NCI-H2081 (cell line): ENCODE results near the gene NOTCH2.

Experiments used
- DNase-seq, 2 experiments: peaks; one replicate each; lab custom pipeline; 2025; lab: John Stamatoyannopoulos, UW

NOTCH2 gene

DNA sequence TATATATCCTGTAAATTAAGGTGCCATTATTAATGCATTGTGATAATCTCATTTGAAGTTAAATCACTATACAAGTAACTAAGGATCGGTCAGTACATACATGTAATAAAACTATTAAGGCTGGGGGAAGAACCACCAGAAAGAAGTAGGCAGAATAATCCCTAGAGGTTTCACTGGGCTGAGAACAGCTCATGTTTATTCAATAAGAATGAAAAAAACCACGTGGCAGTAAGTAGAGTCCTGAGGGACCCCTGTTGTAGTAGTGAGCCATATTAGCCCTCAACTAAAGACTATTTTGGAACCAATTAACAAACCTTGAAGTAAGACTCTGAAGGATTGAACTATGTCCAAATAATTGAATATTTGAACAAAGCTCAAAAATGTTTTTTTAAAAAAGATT lies 126.2 kb downstream of the NOTCH2 start:
- DNase-seq, result no peak

DNA sequence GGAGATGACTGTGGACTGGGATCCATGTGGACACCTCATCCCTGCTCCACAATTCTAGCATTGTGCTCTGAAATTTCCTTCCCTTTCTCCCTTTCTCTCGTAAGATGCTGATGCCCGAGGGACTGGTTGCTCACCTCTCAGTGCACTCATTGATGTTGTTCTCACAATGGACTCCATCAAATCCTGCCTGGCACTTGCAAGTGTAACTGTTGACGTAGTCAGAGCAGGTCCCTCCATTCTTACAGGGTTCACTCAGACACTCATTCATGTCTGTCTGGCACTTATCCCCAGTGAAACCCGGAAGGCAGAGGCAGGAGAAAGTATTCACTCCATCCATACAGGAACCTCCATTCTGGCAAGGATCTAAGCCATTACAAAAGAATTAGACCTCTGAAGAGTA lies 128.1 kb downstream of the NOTCH2 start:
- no peak for DNase-seq

DNA sequence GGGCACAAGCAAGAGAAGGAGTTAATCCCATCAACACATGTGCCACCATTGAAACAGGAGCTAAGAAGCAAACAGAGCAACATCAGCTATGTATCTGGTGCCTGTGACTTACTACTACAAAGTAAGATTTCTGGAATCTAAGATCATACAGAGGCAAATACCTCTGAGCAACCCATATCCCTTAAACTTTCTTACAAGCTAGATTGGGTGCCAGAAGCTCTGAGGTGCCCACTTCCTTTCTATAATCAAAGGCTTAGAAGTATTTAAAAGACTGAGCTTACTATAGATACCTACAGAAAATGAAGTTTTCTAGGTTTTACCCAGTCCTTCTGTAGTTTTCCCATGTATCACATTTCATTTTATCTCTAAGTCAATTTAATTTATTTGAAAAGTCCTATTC lies 128.8 kb downstream of the NOTCH2 start:
- DNase-seq, result no peak

DNA sequence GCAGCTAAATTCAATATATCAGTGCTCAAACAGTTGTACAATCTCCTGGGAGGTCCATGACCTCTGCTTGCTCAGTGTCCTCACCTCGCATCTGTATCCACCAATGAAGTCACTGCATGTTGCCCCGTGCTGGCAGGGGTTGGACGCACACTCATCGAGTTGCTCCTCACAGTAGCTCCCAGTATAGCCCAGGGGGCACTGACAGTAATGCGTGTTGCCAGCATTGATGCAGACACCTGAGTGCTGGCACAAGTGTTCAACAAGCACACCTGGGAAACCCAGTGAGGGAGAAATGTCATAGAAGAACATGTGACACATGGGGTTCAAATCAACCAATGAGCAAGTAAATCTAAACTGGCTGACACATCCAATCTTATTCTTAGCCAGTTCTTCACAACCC lies 132.3 kb downstream of the NOTCH2 start:
- DNase-seq, result no peak

DNA sequence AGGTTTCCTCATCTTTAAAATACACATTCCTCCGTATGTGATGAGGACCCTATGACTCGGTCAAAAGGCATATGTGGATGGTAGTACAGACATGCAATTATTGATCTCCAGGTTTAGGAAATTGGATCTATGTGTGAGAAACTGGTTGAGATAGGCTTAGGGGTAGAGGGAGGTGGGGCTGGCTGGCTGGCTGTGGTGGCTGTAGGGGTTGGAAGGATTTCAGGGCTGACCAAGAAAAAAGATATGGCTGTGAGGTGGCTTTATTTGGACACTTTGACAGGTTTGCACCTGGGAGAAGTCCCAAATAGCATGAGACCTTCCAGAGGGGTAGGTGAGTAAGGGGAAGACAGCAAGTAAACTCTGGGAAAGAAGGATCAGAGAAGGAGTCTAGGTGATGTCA lies 133.5 kb downstream of the NOTCH2 start:
- DNase-seq, result no peak

DNA sequence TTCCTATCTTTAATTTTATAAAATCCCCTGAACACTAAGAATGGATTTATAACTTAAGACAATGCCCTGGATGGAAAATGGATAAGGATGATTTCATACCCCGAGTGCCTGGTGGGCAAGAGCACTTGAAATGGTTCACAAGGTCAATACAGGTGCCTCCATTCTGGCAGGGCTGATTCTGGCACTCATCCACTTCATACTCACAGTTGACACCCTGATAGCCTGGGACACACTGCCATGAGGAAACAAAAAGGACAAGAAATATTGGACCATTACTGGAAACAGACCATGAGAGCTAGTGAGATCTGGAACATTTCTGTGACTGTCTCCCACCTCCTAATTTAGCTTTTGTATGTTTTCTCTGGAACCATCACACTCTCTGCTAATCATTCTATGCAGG lies 134.1 kb downstream of the NOTCH2 start:
- DNase-seq, result no peak

DNA sequence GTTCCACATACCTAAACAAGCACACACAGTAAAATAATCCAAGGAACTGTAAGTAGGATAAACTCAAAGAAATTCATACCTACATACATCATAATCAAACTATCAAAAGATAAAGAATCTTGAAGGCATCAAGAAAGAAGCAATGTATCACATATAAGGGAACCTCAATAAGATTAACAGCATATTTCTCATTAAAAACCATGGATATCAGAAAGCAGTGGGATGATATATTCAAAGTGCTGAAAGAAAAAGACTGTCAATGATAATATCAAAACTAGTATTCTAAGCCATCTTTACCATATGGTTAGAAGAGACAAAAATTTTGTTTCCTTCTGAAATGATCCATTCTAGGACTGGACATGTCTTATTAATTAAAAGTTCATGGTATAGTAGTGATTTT lies 136.1 kb downstream of the NOTCH2 start:
- no peak for DNase-seq

DNA sequence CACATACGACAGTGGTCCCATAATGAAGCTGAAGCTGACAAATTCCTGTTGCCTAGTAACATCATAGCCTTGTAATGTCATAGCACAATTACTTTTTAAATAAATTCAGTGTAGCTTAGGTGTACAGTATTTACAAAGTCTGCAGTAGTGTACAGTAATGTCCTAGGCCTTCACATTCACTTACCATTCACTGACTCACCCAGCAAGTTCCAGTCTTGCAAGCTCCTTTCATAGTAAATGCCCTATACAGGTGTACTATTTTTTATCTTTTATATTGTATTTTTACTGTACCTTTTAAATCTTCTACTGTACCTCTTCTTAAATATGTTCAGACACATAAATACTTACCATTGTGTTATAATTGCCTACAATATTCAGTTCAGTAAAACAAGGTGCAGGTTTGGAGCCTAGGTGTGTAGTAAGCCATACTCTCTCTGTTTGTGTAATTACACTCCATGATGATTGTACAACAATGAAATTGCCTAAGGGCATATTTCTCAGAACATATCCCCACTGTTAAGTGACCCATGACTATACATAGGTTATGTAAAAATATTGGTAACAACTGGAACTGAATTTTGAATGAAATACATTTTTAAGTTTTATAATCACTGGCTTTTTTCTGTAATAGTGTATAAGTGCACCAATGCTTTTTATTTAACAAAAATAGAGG lies 139.7 kb downstream of the NOTCH2 start:
- DNase-seq, result peak; percentile 0 to 25

DNA sequence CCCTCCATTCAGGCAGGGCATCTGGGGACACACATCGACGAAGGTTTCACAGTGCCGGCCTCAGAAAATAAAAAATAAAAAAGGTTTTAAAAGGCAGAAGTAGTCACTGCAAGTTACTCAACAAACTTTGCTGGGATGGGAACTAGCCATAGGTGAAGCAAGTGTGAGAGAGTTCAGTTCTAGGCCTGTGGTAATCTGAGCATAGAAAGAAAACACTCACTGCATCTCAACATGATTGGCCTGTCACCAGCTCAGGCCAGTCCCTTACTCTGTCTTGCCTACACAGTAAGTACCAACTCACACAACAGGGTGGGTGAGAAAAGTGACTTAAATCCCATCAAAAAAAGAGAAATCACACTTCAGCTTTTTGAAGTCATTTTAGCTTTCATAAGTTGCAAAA lies 142.9 kb downstream of the NOTCH2 start:
- no peak for DNase-seq

DNA sequence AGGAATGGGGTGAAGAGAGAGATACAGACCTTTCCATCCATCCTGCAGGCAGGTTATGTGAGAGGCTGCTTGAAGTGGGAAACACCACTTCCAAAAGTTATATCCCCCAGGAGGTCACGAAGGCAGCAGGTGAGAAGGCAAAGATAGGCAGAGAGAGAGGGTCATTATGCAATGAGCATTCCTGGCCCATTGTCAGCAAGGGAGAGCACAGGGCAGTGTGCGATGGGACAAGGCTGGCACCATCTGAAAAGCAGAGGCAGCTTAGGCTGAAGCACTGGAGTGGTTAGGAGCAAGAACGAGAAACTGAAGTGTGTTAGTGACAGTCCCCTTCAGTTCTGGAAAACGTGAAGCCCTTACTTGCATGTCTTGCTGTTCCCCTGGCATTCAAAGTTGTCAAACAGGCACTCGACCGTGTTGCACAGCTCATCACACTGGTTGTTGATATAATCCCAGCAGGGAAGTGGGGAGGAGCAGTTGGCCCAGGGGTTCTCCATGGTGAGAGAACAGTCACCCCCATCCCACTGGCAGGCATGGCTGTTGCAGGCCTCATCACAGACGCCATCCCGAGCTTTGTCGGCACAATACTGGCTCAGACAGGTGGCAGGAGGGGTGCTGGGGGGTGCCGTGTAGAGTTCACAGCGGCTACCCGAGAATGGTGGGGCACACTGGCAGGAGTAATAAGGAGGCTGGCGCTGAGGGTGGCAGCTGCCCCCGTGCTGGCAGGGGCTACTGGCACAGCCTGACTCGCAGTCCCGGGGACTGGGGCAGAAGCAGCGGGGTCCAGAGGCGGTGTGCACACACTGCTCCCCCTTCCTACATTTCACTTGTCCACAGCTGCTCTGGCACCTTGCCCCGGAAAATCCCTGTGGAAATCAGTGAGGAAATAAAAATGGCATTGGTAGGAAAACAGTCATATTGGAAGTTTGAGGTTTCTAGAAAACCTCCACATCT lies 144.2 kb downstream of the NOTCH2 start:
- no peak for DNase-seq

DNA sequence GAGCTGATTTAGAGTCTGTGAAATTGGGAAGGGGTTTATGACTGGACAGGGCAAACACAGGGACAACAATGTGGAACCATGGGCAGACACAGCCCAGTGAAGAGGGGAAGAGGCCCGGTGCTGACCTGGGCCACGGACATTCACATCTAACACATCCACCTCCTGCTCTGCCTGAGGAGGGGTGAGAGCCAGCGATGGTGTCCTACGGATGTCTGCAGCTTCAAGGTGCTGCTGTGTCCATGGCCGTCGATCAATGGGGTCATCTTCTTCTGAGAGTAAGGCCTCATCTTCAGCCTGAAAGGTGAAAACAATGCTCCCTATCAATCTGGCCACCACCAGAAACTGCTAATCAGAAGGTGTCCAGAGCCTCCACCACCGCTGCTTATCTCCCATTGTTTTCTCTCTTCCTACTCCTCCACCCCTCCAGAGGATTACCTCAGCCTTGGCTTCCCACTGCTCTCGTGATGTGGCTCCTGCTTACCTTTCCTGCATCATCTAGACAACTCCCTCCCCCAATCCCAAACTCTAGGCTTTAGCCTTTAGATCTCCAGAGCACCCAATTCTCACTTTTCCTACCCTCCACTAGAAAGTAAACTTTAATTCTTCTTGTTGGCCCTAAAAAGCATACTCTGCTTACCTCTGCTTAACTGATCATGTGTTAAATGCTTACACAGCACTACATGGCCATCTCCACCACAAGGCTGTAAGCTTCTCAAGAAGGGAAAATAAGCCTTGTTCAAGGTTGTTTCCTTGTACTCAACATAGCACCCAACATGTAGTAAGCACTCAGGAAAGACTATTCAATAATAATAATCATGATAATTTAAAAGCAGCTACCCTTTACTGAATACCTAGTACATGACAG lies 149.1 kb downstream of the NOTCH2 start:
- no peak for DNase-seq

DNA sequence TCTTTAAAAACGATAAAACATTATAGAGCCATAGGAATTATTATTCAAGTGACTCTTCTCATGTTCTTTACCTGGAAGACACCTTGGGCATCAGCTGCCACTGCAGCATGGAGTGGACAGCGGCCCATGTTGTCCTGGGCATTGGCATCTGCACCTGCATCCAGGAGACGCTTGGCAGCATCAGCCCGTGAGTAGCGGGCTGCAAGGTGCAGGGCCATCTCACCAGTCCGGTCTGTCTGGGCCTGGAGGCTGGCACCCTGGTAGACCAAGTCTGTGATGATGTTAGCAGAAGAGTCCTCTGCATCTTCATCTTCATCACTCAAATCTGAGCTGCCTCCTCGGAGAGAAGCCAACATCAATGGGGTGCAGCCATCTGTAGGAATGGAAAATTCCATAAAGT lies 150.2 kb downstream of the NOTCH2 start:
- no peak for DNase-seq

DNA sequence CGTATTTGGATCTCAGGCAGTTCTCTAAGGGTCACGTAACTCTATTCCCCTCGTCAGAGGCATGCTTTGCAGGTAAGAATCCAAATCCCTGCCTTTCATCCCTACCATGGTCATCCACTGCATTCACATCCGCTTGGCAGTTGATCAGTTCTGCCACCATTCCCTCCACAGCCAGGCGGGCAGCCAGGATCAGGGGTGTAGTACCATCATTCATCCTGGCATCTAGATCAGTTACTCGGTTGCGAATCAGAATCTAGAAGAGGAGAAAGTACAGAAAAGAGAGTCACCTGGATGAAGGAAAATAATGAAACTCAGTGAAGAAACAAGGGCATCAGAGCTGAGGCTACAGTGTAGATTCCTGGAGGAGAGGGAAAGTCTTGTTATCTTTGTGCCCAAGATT lies 151.2 kb downstream of the NOTCH2 start:
- no peak for DNase-seq

DNA sequence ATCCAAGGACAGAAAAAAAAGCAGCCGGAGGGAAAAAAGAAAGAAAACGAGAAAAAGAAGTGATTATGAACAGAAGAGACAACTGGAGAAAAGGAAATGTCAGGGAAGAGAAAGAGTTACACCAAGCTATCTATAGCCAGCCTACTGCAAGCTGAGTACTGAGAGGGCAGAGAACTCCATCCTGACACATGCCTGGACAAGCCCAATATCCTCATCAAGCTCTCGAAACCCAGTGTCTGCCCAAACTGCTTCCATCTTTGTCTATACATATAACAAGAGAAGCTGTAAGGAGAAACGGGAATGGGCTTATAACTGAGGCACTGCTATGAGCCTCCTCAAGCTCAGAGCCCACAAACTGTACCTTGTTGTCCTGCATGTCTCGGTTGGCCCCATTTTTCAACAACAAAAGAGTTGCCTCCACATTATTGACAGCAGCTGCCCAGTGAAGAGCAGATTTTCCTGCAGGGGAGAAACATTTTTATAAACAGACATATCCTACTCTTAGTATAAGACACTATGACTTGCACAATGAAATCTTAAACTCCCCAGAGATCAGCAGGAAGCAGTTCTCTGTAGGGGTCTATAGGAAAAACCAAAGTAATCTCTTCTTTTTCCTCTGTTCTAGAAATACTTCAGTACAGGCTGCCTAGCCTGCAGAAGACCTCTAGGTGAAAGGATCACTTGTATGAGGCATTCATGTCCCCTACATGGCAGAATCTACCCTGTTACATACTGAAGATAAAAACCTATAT lies 152.0 kb downstream of the NOTCH2 start:
- DNase-seq, result no peak

DNA sequence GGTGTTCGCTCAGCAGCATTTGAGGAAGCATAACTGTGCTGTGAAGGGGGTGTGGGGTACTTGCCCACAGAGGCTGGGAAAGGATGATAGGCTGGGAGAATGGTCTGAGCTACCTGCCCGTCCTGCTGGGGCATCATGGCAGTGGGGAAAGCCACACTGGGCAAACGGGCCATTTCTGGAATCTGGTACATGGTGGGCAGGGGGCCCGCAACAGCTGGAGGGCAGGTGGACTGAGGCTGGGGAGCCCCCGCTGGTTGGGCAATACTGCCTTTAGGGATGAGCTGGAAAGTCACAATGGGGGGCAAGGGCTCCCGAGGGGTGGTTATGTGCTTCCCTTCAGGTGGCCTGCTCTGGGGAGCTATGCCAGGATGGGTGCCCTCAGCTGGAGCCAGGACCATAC lies 153.9 kb downstream of the NOTCH2 start:
- DNase-seq, result no peak

DNA sequence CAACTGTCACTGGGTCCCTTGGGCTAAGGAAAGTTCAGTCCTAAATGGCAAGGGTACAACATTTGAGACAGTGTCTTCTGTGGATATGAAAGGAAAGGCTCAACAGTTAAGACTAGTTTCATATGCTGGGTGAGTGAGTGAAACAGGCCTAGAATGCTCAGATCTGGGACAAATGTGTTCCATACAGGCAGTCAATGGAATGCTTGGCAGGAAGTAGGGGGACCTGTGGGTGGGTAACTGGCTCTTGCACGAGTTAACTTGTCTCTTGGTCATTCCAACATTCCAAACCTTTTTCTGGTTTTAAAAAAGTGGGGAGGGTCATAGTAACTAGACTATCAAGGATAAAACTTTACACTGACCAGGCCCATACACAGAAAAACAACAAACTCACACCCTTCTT lies 155.4 kb downstream of the NOTCH2 start:
- no peak for DNase-seq

DNA sequence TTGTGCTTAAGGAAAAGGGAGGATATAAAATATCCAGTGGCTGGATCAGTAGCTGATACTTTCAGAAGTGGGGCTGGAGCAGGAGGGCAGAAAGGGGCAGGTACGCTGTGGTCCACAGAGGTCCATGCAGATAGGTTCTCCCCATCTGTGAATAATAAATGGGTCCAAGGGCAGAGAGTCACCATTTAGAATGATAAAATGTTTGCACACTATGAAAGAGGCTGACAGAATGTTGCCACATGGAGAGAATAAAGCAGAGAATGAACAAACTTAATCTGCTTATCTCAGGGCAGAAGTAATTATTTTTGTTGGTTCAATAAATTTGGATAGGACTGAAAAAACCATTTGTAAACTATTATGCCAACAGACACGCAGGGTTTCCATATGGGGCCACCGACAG lies 156.5 kb downstream of the NOTCH2 start:
- DNase-seq, result no peak

DNA sequence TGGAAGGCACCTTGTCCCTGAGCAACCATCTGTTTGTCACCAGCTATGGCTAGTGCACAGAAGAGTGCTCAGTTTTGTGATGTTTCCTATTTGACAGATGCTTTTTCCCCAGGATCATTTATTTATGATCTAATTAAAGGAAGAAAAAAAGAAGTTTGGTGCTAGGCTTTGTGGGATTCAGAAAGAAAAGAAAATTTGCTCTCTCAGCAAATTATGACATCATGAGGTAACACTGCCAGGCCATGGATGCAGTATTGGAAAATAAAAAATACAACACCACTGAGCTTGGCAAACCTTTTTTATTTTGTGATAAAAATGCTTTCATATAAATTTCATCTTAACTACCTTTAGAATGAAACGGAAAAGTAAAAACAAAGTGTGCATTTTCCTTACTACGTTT lies 157.7 kb downstream of the NOTCH2 start:
- DNase-seq, result no peak

DNA sequence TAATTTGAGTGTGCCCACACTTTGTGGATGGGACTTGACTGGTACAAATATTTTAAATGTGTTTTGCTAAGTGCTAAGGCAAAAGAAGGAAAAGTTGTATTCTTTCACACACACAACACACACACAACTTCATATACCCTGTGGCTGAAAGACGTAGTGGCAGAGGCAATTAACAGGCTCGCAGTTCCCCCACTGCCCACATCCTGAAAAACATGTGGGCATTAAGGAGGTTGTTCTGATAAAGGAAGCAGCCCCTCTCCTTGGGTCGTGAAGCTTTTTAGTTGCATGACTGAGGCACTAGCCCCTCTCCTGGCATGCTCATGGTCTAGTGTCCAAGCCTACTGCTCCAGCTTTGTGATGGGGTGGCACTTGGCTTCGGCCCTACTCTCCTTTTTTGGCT lies 158.8 kb downstream of the NOTCH2 start:
- DNase-seq, result no peak

DNA sequence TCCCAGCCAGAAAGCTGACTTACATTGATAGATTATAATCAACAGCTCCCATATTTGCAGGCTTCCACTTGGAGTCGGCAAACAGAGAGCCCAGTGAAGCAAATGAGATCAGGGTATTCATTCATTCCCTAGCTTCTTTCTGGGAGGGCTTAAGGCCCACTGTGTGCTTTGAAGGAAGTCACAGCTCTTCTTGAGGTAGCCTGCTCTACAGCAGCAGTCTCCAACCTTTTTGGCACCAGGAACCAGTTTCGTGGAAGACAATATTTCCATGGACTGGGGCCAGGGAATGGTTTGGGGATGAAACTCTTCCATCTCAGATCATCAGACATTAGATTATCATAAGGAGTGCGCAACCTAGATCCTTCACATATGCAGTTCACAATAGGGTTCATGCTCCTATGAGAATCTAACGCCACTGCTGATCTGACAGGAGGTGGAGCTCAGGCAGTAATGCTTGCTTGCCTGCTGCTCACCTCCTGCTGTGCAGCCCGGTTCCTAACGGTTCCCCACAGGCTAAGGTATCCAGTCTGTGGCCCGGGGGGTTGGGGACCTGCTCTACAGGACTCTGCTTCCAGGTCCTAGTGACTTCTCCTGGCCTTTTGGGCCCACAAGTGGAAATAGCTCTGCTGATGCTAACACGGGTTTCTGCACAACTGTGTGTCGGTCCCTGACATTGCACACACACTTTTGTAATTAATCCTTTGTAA lies 159.4 kb downstream of the NOTCH2 start:
- no peak for DNase-seq

DNA sequence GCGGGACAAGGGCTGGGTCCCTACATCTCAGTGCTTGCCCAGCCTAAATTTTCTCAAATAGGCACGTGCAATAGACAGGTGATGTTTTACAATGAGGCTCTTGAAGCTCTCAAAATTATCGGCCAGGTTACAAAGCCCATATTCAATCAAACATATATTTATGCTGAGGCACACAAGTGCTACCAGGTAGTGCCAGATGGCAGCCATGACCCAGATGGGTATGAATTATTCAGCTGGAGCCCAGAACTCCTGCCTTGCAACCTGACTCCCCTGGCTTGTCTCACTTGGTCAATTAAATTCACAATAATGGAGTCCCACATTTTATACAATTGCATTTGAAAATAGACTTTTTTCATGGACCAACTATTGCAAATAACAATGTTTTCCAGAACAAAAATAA lies 160.8 kb downstream of the NOTCH2 start:
- DNase-seq, result peak; percentile 19 to 55
